Erythroblast (primary cell): ENCODE data around the gene BBLN.

Experiments used
- DNase-seq, 2 experiments: peaks; one replicate each; lab custom pipeline; 2025; lab: John Stamatoyannopoulos, UW
- GATA1 ChIP-seq: IDR thresholded peaks from 2 replicates; pipeline ENCODE4 v1.6.1; 2011; ENCODE audit warnings: low read depth, mild to moderate bottlenecking, control low read depth, low read length, moderate library complexity
- POLR2A ChIP-seq: IDR thresholded peaks from 2 replicates; pipeline ENCODE4 v1.6.1; 2011; ENCODE audit warnings: mild to moderate bottlenecking, low read length

BBLN gene

DNA sequence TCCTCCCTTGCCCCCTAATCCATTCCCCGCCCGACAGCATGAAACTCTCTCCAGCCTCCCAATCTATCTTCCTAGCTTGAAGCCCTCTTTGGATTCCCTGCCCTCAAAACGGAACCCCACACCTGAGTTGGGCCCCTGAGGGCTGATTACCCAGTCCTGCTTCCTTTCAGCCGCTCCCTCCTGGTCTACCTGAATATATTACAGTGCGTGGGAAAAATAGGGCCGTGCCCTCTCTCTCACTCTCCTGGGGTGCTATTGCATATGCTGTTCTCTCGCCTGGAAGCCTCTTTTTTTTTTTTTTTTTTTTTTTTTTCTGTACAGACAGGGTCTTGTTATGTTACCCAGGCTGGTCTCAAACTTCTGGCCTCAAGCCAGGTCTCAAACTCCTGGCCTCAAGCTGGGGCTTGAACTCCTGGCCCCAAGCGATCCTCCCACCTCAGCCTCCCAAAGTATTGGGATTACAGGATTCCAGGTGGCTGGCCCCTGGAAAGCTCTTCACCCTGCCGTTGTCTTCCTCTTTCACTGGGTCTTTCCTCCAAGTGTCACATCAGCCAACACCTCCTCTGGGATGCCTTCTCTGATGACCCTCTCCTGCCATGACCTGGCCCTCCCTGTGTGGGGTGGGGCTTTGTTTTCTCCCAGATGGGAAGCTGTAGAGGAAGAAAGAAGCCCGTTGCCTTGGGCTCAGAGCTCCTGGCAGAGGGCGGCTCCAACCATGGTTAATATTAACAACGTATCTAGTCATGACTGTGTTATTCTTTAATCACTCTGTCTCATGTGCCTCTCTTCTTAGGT lies 51.3 kb downstream of the BBLN start:
- no peak for DNase-seq
- no peak for TF ChIP-seq POLR2A
- no peak for TF ChIP-seq GATA1

GRCh38 chr9:128211981-128212281 lies 51.9 kb downstream of the BBLN start:
- no peak for DNase-seq
- TF ChIP-seq POLR2A (no peak), GATA1 (no peak)
